GM19463 (cell line): ENCODE measurements around the gene PLA2G4A.
"Not testable (repeated sequence)": the region's sequence is repeated elsewhere in the genome, so short reads cannot be mapped to it uniquely, and the experiment has no call there.

Experiments used
- ATAC-seq: cut with Tn5 transposase; IDR thresholded peaks from one replicate; pipeline ENCODE4 v1.9.1; 2021; ENCODE audit warnings: mild to moderate bottlenecking, moderate library complexity; ENCODE audit not compliant: unreplicated experiment

The PLA2G4A gene

DNA sequence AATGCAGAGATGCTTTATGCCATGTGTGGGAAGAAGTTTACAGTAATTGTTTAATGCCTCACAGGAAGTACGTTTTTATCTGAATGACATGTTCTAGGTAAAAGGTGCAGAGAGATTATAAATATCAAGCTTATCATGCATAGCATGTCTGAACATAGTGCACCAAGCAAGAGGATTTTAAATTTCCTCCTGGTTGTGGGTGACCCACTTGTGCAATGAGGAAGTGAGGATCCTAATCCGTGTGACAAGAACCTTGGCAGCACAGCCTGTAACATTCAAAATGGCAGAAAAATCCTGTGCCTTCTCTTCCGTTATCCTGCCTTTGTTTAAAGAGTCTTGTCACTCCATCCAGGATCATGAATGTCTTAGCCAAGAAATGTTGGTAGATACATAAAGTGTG, 75.6 kb downstream of the PLA2G4A start:
- ATAC-seq, result no peak

DNA sequence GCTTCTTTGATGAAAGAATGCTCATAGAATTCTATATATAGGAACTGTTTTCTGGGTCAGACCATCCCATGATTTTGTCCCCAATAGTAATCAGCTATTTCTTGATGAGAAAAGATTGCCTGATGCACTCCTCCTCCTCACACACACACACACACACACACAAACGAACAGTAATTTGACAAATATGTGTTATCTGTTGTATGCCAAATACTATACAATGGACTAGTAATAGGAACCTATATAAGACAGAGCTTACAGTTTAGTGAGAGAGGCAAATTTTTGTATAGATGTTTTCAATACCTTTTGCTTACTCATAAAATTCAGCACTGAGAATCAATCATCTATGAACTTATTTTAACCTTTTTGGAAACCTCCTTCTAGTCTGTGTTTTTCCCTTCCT, 76.8 kb downstream of the PLA2G4A start:
- ATAC-seq, result no peak

DNA sequence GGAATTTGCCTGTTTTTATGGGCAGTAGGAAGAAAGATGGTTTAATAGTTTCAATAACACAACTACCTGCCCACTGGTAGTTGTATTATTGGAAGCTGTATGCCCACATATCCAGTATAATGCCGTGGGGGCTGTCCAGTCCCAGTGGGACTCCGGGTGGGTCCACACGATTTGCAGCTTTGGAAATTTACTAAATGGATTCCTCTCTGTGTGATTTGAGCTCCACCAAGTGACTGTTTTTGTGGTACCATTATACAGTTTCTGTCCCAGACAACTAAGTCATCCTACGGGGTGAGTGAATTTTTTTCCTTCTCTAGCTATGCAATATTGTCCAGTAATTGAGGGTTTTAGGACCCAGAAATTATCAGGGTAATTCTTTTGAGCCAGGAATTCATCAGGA, 86.8 kb downstream of the PLA2G4A start:
- ATAC-seq, result no peak

GRCh38 chr1:186917106-186917786, 88.5 kb downstream of the PLA2G4A start:
- not testable (repeated sequence) for ATAC-seq

- not testable (repeated sequence) for ATAC-seq
Measured at GRCh38 chr1:186921386-186921785, 92.6 kb downstream of the PLA2G4A start.

DNA sequence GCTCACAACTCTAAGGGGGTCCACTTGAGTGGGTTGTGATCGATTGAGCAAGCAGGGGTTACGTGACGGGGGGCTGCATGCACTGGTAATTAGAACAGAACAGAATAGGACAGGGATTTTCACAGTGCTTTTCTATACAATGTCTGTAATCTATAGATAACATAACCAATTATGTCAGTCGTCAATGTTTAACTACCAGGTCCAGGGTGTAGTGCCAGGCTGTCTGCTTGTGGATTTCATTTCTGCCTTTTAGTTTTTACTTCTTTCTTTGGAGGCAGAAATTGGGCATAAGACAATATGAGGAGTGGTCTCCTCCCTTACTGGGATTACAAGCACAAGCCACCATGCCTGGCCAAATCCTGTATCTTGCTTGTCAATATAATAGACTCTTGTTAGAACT, 94.1 kb downstream of the PLA2G4A start:
- not testable (repeated sequence) for ATAC-seq

GRCh38 chr1:186923486-186923885, 94.7 kb downstream of the PLA2G4A start:
- no peak for ATAC-seq

DNA sequence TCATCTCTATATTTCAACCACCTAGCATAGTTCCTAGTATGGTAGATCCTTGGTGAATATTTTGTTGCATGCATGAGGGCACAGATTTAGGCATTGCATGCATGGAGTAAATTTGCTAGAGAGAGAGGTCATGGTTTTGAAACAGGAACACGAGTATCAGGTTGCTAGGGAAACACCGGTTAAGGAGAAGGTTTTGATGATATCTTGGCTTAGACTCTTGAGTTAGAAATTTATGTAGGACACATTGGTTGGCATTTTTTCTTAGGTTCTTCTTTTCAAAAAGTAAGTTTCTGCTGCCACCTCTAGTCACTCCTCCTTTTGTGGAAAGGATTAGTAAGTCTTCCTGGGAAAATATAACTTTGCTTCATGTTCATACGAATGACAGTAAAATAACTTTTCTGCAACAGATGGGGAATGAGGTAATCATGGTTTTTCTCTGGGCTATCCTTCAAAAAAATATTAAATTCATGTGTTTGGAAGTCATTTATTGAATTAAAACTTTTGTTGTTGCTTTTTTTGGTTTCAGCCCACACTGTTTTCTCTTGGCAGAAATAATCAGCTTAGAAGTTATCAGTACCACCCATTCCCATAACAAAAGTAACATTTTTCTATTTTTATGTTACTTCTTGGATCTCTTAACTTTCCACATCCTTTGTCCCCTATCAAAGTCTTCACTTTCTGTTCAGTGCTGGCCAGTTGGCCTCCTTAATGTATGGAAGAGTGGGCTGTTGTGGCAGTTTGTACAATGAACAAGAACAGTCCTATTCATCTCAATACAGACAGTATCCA, 97.3 kb downstream of the PLA2G4A start:
- no peak for ATAC-seq

DNA sequence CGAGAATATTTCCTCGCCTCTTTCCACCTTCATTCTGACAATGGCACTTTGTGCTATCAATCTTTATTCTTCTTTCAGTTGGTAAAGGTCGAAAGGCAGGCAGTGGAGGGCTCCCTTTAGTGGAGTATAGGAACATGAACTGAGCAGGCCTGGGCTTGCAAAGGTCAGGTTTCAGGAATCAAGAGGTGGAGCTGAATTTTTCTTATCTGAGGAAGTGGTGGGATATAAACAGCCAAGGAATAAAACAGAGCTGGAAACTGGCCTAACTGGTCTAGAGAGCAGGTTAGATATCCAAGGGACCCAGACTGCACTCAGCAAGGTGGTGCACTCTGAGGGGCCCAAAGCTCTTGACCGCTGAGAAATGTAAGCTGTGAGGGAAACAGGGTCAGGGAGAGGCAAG, 99.1 kb downstream of the PLA2G4A start:
- no peak for ATAC-seq

GRCh38 chr1:186930238-186930637, 101.5 kb downstream of the PLA2G4A start:
- no peak for ATAC-seq

- no peak for ATAC-seq
Measured at GRCh38 chr1:186937016-186937670, 108.4 kb downstream of the PLA2G4A start.

GRCh38 chr1:186943891-186944686, 115.3 kb downstream of the PLA2G4A start:
- ATAC-seq, result no peak

DNA sequence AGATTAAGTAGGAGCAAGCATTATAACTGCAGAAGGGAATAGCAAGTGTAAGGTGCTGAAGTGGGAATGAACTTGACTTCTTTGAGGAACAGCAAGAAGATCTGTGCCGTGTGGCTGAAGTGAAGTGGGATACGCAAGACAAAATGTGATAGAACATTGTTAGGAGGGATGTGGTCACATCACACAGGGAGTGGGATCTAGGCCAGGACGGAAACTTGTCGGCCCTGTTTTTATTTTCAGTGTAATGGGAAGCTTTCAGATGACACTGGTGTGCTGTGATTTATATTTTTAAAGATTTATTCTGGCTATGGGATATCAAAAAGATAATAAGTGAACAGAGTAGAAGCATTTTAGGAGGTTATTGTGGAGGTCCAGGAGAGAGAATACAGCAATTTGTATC, 116.4 kb downstream of the PLA2G4A start:
- ATAC-seq, result no peak

DNA sequence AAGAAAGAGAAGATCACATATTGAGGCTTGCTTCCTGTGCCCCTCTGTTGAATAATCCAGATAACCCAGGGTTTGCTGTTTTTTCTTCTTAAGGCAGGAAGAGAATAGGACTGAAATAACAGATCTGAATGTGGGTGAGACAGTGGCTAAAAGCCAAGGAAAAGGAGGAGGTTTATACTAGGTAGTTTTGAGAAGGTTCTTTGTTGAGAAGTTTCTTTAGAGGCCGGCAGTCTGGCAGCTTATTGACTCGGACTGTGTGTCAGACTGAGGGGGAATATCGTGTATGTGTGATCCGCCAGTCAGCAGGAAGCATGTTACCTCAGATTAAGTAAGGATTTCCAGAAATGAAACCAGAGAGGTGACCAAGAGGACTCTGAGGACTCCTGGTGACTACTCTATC, 119.8 kb downstream of the PLA2G4A start:
- no peak for ATAC-seq

DNA sequence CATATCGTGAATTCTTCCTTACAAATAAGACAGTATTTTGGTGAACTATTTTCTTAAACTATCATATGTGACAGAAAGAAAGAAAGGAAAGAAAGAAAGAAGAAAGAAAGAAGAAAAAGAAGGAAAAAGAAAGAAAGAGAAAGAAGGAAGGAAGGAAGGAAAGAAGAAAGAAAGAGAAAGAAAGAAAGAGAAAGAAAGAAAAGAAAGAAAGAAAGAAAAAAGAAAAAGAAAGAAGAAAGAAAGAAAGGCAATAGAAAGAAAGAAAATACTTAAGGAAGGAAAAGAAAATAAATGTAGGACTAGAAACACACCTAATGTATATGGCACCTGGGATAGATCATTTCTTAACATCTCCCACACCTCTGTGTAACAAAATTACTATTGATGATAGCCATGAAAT, 120.4 kb downstream of the PLA2G4A start:
- ATAC-seq, result no peak

- no peak for ATAC-seq
Measured at GRCh38 chr1:186950547-186950946, 121.8 kb downstream of the PLA2G4A start.

GRCh38 chr1:186953876-186954275, 125.1 kb downstream of the PLA2G4A start:
- ATAC-seq, result no peak

GRCh38 chr1:186957314-186957713, 128.6 kb downstream of the PLA2G4A start:
- ATAC-seq, result no peak

GRCh38 chr1:186958520-186958919, 129.8 kb downstream of the PLA2G4A start:
- ATAC-seq, result no peak

DNA sequence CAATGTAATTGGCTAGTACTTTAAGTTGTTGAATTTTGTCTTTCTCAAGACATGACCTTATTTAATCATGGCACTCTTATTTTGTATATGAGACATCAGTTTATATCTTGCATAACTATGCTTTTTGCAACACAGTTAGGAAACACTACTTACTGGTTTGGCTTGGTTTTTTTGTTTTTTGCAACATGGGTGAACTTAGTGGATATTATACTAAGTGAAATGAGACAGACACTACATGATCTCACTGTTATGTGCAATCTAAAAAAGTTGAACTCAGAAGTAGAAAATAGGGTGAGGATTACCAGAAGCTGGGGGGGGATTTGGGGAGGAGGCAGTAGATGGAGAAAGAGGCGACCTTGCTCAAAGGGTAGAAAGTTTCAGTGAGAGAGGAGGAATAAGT, 132.1 kb downstream of the PLA2G4A start:
- ATAC-seq, result no peak

DNA sequence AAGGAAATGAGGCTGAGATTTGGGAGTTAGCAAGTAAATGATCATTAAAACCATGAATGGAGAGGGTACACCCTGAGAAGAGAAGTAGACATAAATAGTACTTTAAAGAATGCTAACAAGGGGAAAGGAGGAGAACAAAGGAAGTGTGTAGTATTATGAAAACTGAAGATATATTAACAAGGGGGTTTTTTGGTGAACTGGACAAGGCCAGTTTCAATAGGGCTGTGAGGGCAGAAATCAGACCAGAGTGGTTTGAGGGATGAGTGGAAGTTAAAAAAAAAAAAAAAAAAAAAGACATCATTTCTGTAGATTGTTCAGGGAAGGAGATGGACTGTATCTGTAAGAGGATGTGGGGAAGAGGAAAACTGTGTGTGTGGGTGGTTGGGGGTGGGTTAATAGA, 137.1 kb downstream of the PLA2G4A start:
- no peak for ATAC-seq
